HCT116 (cell line): ENCODE data around the gene UBAC2. TPM values are rescaled to one million over a fixed set of nuclear protein-coding genes. Genes with fewer than 3 reads are reported as not detected.

Experiments
- ATAC-seq: fragments of 200-7000 bp; cut with Tn5 transposase; 2 replicates; pipeline ENCODE4 v1.9.1; 2020; ENCODE audit warnings: mild to moderate bottlenecking, moderate library complexity
- BruUV-seq: library from RNA; stranded (reverse); fragments of 400-500 nt; replicated peaks from 2 replicates; lab custom pipeline; 2021; lab: Mats Ljungman, UMichigan
- CTCF ChIA-PET: fragments of 300-600 bp; sonication (Branson Sonifier 250); formaldehyde crosslinking; loops from one replicate; lab custom pipeline; 2021; ENCODE audit warnings: antibody characterized with exemption; lab: Charles Lee
- POLR2A ChIA-PET: fragments of 300-600, 350-600 bp; sonication (Branson Sonifier 250); formaldehyde crosslinking; loops from one replicate; lab custom pipeline; 2021; ENCODE audit warnings: antibody characterized with exemption; lab: Charles Lee
- RAD21 ChIA-PET, 2 experiments: fragments of 300-600 bp; sonication (Branson Sonifier 250); formaldehyde crosslinking; loops; one replicate each; lab custom pipeline; 2023; ENCODE audit warnings: low total read pairs in 2 of 2; ENCODE audit not compliant: uncharacterized antibody in 2 of 2, unreplicated experiment in 2 of 2, low non-redundant PET in 1 of 2; lab: Charles Lee
- DNase-seq: peaks from one replicate; pipeline ENCODE4 v3.0.0-alpha.2; 2010; ENCODE audit warnings: low read depth, low spot score
- H2AFZ ChIP-seq: fragments of 200-600 bp; shearing (Covaris generic), sonication (generic); 2 replicates; pipeline ENCODE4 v1.6.1; 2017; ENCODE audit warnings: low read depth, mixed run types, mixed read lengths, antibody characterized with exemption, low read length; ENCODE audit not compliant: poor library complexity, severe bottlenecking
- H3K27ac ChIP-seq: 2 replicates; pipeline ENCODE4 v1.5.1; 2012; ENCODE audit warnings: low read depth, low read length
- H3K27me3 ChIP-seq: fragments of 200-600 bp; sonication (generic); 2 replicates; pipeline ENCODE4 v1.6.1; 2016; ENCODE audit warnings: mixed run types, low read length, mixed read lengths; ENCODE audit not compliant: insufficient read depth
- H3K36me3 ChIP-seq, 2 experiments: fragments of 200-500 bp in 1 of 2; fragments of 200-600 bp in 1 of 2; sonication (Bioruptor generic) in 1 of 2; sonication (generic) in 1 of 2; 2 replicates each; pipeline versions ENCODE4 v1.5.1 to v1.6.1; 2014 to 2016; ENCODE audit warnings: low read length in 2 of 2, inconsistent platforms in 1 of 2, mixed read lengths in 1 of 2, mixed run types in 1 of 2; ENCODE audit not compliant: insufficient read depth in 2 of 2, control insufficient read depth in 1 of 2
- H3K4me1 ChIP-seq, 2 experiments: fragments of 200-600 bp in 1 of 2; sonication (generic) in 1 of 2; 2 replicates each; pipeline versions ENCODE4 v1.5.1 to v1.6.1; 2012 to 2017; ENCODE audit warnings: low read length in 2 of 2, inconsistent platforms in 1 of 2, mild to moderate bottlenecking in 1 of 2, mixed read lengths in 1 of 2, mixed run types in 1 of 2, moderate library complexity in 1 of 2; ENCODE audit not compliant: insufficient read depth in 2 of 2, control insufficient read depth in 1 of 2
- H3K4me2 ChIP-seq: fragments of 200-600 bp; sonication (generic); 2 replicates; pipeline ENCODE4 v1.6.1; 2017; ENCODE audit warnings: mixed run types, low read length, mixed read lengths
- H3K4me3 ChIP-seq, 2 experiments: fragments of 200-600 bp in 1 of 2; sonication (generic) in 1 of 2; replicated peaks in 1 of 2; 2 replicates each; pipeline ENCODE4 v1.5.1; 2011 to 2016; ENCODE audit warnings: low read length in 2 of 2, control low read depth in 1 of 2, low read depth in 1 of 2, mild to moderate bottlenecking in 1 of 2, mixed read lengths in 1 of 2, mixed run types in 1 of 2
- H3K79me2 ChIP-seq: fragments of 200-600 bp; sonication (generic); 2 replicates; pipeline ENCODE4 v1.6.1; 2017; ENCODE audit warnings: mild to moderate bottlenecking, mixed run types, low read length, moderate library complexity, mixed read lengths; ENCODE audit not compliant: insufficient read depth
- H3K9ac ChIP-seq: fragments of 200-600 bp; sonication (generic); 2 replicates; pipeline ENCODE4 v1.6.1; 2016; ENCODE audit warnings: low read length, mixed read lengths
- H3K9me2 ChIP-seq: fragments of 200-600 bp; sonication (generic), shearing (Covaris generic); 2 replicates; pipeline ENCODE4 v1.6.1; 2017; ENCODE audit warnings: mixed run types, mild to moderate bottlenecking, moderate library complexity; ENCODE audit not compliant: insufficient read depth
- H3K9me3 ChIP-seq, 2 experiments: fragments of 200-500 bp in 1 of 2; fragments of 200-600 bp in 1 of 2; sonication (Bioruptor generic) in 1 of 2; sonication (generic) in 1 of 2; 2 replicates each; pipeline ENCODE4 v1.6.1; 2014 to 2017; ENCODE audit warnings: low read length in 2 of 2, mixed read lengths in 2 of 2, inconsistent platforms in 1 of 2, low read depth in 1 of 2, mild to moderate bottlenecking in 1 of 2, mixed run types in 1 of 2, moderate library complexity in 1 of 2; ENCODE audit not compliant: control insufficient read depth in 1 of 2, insufficient read depth in 1 of 2
- H4K20me1 ChIP-seq: fragments of 200-600 bp; sonication (generic), shearing (Covaris generic); 2 replicates; pipeline ENCODE4 v1.6.1; 2017; ENCODE audit warnings: mixed run types, mild to moderate bottlenecking, moderate library complexity; ENCODE audit not compliant: insufficient read depth
- ATF3 ChIP-seq: IDR thresholded peaks from 2 replicates; pipeline ENCODE4 v1.6.1; 2012
- CEBPB ChIP-seq: IDR thresholded peaks from 2 replicates; pipeline ENCODE4 v1.6.1; 2012; ENCODE audit warnings: low read depth
- EGR1 ChIP-seq: IDR thresholded peaks from 2 replicates; pipeline ENCODE4 v1.6.1; 2012; ENCODE audit warnings: low read depth
- JUND ChIP-seq: IDR thresholded peaks from 2 replicates; pipeline ENCODE4 v1.6.1; 2012
- MAX ChIP-seq: IDR thresholded peaks from 2 replicates; pipeline ENCODE4 v1.6.1; 2012
- POLR2A ChIP-seq: IDR thresholded peaks from 2 replicates; pipeline ENCODE4 v1.7.0; 2011; ENCODE audit warnings: borderline replicate concordance; ENCODE audit not compliant: insufficient read depth, insufficient read length; ENCODE audit errors: extremely low read depth
- POLR2AphosphoS5 ChIP-seq: IDR thresholded peaks from 2 replicates; pipeline ENCODE4 v1.6.1; 2011; ENCODE audit warnings: mild to moderate bottlenecking, low read depth, low read length, moderate library complexity
- RAD21 ChIP-seq: IDR thresholded peaks from 2 replicates; pipeline ENCODE4 v1.6.1; 2012; ENCODE audit warnings: low read depth, mild to moderate bottlenecking
- SIN3A ChIP-seq: IDR thresholded peaks from 2 replicates; pipeline ENCODE4 v1.6.1; 2012; ENCODE audit warnings: low read depth
- SP1 ChIP-seq: IDR thresholded peaks from 2 replicates; pipeline ENCODE4 v1.6.1; 2012; ENCODE audit warnings: low read depth
- SRF ChIP-seq: IDR thresholded peaks from 2 replicates; pipeline ENCODE4 v1.6.1; 2012; ENCODE audit warnings: low read depth
- YY1 ChIP-seq: IDR thresholded peaks from 2 replicates; pipeline ENCODE4 v1.6.1; 2011; ENCODE audit warnings: low read length, low read depth, moderate library complexity, mild to moderate bottlenecking; ENCODE audit not compliant: insufficient replicate concordance; ENCODE audit errors: extremely low read depth
- intact Hi-C: fragments of 100-400 bp; cut with micrococcal nuclease; formaldehyde crosslinking; loops from 2 replicates; pipeline ENCODE4 v1.10.0; 2022
- total RNA-seq: library from RNA; stranded (reverse); gene quantifications from one replicate; pipeline ENCODE4 v1.2.1, GENCODE V29; 2021; ENCODE audit not compliant: unreplicated experiment

Gene UBAC2
- total RNA-seq, 1 experiment from 2014 or later: 67.4 TPM

- intact Hi-C loops: no loop called here
- no peak overlapping the region for H2AFZ ChIP-seq
- BruUV-seq: no TSS peak
- no peaks in the 10 kb centered on the region for H3K79me2 ChIP-seq
- H3K9me2 ChIP-seq: no peaks in the 10 kb centered on the region
- DNase-seq (no peak), ATAC-seq (no peak)
- H3K27me3 ChIP-seq: no peaks in the 10 kb centered on the region
- POLR2A ChIA-PET: no interaction called here
- H3K4me1 ChIP-seq: no peaks in the 10 kb centered on the region
- no peak overlapping the region for H3K9ac ChIP-seq
- no peak overlapping the region for H3K4me3 ChIP-seq
- no peak overlapping the region for H3K27ac ChIP-seq
- H3K4me2 ChIP-seq: no peak overlapping the region
- TF ChIP-seq SRF: no peak
- TF ChIP-seq RAD21: no peak
- TF ChIP-seq ATF3: no peak
- no peak for TF ChIP-seq MAX
- no peak for TF ChIP-seq EGR1
- no peak for TF ChIP-seq SP1
- no peak for TF ChIP-seq SIN3A
- no peak for TF ChIP-seq POLR2A
- no peak for TF ChIP-seq YY1
- no peak for TF ChIP-seq POLR2AphosphoS5
- TF ChIP-seq JUND: no peak
- TF ChIP-seq CEBPB: no peak
- H4K20me1 ChIP-seq: no peaks in the 10 kb centered on the region
- CTCF ChIA-PET: no interaction called here
- RAD21 ChIA-PET: no interaction called here
- no peaks in the 10 kb centered on the region for H3K9me3 ChIP-seq
- H3K36me3 ChIP-seq: peaks cover 6% of the 10 kb centered on the region in 2 experiments; a peak in 3 of 4 replicates
Observed at GRCh38 chr13:99346335-99347042, 145.8 kb downstream of the UBAC2 start.
